Kidney (tissue), 22 donors: ENCODE data around the gene NEMF. TPM values are rescaled to one million over a fixed set of nuclear protein-coding genes. Genes with fewer than 3 reads are reported as not detected.

Experiments
- DNase-seq, 5 donors: peaks; one replicate each; pipeline ENCODE4 v3.0.0-alpha.2; 2013 to 2020
- FAIRE-seq: peaks from 2 replicates; lab custom pipeline; 2012; peaks lifted over from hg19 to GRCh38; lab: Jason Lieb, UNC
- H3K27ac ChIP-seq, 2 donors: one replicate each; pipeline ENCODE4 v1.7.0; 2013; ENCODE audit warnings: low read depth in 2 of 2, low read length in 2 of 2, inconsistent platforms in 1 of 2
- H3K27me3 ChIP-seq: one replicate; pipeline ENCODE4 v1.7.1; 2013; ENCODE audit warnings: low read length, inconsistent platforms; ENCODE audit not compliant: control insufficient read depth, insufficient read depth
- H3K36me3 ChIP-seq, 3 donors: one replicate each; pipeline versions ENCODE4 v1.7.0 to v1.7.1; 2013; ENCODE audit warnings: low read length in 3 of 3, control low read depth in 1 of 3, inconsistent platforms in 1 of 3; ENCODE audit not compliant: insufficient read depth in 3 of 3, control insufficient read depth in 2 of 3
- H3K4me1 ChIP-seq, 3 donors: one replicate each; pipeline versions ENCODE4 v1.7.0 to v1.7.1; 2013; ENCODE audit warnings: low read length in 3 of 3, inconsistent platforms in 1 of 3, low read depth in 1 of 3; ENCODE audit not compliant: control insufficient read depth in 2 of 3, insufficient read depth in 2 of 3
- H3K4me3 ChIP-seq, 3 donors: one replicate each; pipeline versions ENCODE4 v1.7.0 to v1.8.1; 2013; ENCODE audit warnings: low read length in 3 of 3, control low read depth in 1 of 3, inconsistent platforms in 1 of 3
- H3K9ac ChIP-seq, 3 donors: one replicate each; pipeline versions ENCODE4 v1.7.0 to v1.7.1; 2013; ENCODE audit warnings: low read length in 3 of 3, control low read depth in 1 of 3, inconsistent platforms in 1 of 3
- H3K9me3 ChIP-seq, 3 donors: one replicate each; pipeline versions ENCODE4 v1.7.0 to v1.7.1; 2013; ENCODE audit warnings: low read length in 3 of 3, control low read depth in 1 of 3, inconsistent platforms in 1 of 3; ENCODE audit not compliant: control insufficient read depth in 2 of 3, insufficient read depth in 1 of 3
- intact Hi-C: fragments of 100-400 bp; cut with DNase I; formaldehyde crosslinking; loops from one replicate; pipeline ENCODE4 v1.11.1; 2022
- long read RNA-seq, 10 donors: library from polyadenylated mRNA in 1 of 10; unstranded in 1 of 10; transcript quantifications; one replicate each; pipeline ENCODE4 v2.0.0 and lab custom pipeline, GENCODE V29; 2021 to 2026
- polyA plus RNA-seq: library from polyadenylated mRNA; stranded (reverse); fragments of 350-450 nt; fragmentation: Illumina TruSeq; extraction: RNeasy Lipid Tissue Mini Kit (QIAGEN cat#74804); gene quantifications from one replicate; pipeline ENCODE4 v1.2.3, GENCODE V29; 2014; ENCODE audit warnings: low read depth, low replicate concordance; ENCODE audit not compliant: insufficient read depth
- total RNA-seq: library from RNA; stranded (reverse); fragmentation: NEBNext Ultra II Directional; extraction: Animal tissue kit (Norgen Biotek cat#: 25700); gene quantifications from one replicate; pipeline ENCODE4 v1.2.1, GENCODE V29; 2021
- TF ChIP-seq, protein P1 (sequence below): IDR thresholded peaks from 3 replicates; pipeline ENCODE4 v1.5.1; 2012; ENCODE audit warnings: mild to moderate bottlenecking, moderate library complexity, borderline replicate concordance; ENCODE audit not compliant: insufficient read depth; ENCODE audit errors: extremely low read depth
- donor health status: control.
- donor health status: control.
- donor health status: control.
- donor health status: control.
- donor health status: control.
- donor health status: DM: yes; HTN: yes; CAD: no.
- donor health status: Normal renal cell carcinoma (clear cell type).

The NEMF gene
- total RNA-seq, result 79.9 TPM
- 26.1 TPM for polyA plus RNA-seq
- long read RNA-seq, donor 1, partial matches to known transcripts, result 14 of 14 reads
- long read RNA-seq, donor 1, other reads (novel, unspliced or antisense), result 0 of 14 reads
- long read RNA-seq, donor 2, partial matches to known transcripts, result 12 of 17 reads
- long read RNA-seq, donor 2, other reads (novel, unspliced or antisense), result 0 of 17 reads
- long read RNA-seq, donor 3, full-length matches to known transcripts, result 4 of 25 reads
- long read RNA-seq, donor 3, partial matches to known transcripts, result 21 of 25 reads
- long read RNA-seq, donor 3, other reads (novel, unspliced or antisense), result 0 of 25 reads
- long read RNA-seq, donor 4, full-length matches to known transcripts, result 1 of 8 reads
- long read RNA-seq, donor 4, partial matches to known transcripts, result 7 of 8 reads
- long read RNA-seq, donor 4, other reads (novel, unspliced or antisense), result 0 of 8 reads
- long read RNA-seq, donor 5, result 0 reads
- long read RNA-seq, donor 6, partial matches to known transcripts, result 90 of 120 reads
- long read RNA-seq, donor 6, other reads (novel, unspliced or antisense), result 26 of 120 reads
- long read RNA-seq, donor 7, partial matches to known transcripts, result 29 of 34 reads
- long read RNA-seq, donor 7, other reads (novel, unspliced or antisense), result 5 of 34 reads
- long read RNA-seq, donor 8, partial matches to known transcripts, result 97 of 160 reads
- long read RNA-seq, donor 8, other reads (novel, unspliced or antisense), result 61 of 160 reads
- long read RNA-seq, donor 9, partial matches to known transcripts, result 0 of 5 reads
- long read RNA-seq, donor 9, other reads (novel, unspliced or antisense), result 0 of 5 reads
- long read RNA-seq, donor 10, partial matches to known transcripts, result 113 of 209 reads
- long read RNA-seq, donor 10, other reads (novel, unspliced or antisense), result 91 of 209 reads

GRCh38 chr14:49852301-49853157, at the start of gene NEMF:
Gene NEMF (minus strand): TSS chr14:49852788. CDS start chr14:49852753, 35 bp downstream.
- DNase-seq (peak; percentile 91 to 98 (median 94)), FAIRE-seq (no peak)
- intact Hi-C loops, result no loop called here
- TF ChIP-seq, protein P1, sequence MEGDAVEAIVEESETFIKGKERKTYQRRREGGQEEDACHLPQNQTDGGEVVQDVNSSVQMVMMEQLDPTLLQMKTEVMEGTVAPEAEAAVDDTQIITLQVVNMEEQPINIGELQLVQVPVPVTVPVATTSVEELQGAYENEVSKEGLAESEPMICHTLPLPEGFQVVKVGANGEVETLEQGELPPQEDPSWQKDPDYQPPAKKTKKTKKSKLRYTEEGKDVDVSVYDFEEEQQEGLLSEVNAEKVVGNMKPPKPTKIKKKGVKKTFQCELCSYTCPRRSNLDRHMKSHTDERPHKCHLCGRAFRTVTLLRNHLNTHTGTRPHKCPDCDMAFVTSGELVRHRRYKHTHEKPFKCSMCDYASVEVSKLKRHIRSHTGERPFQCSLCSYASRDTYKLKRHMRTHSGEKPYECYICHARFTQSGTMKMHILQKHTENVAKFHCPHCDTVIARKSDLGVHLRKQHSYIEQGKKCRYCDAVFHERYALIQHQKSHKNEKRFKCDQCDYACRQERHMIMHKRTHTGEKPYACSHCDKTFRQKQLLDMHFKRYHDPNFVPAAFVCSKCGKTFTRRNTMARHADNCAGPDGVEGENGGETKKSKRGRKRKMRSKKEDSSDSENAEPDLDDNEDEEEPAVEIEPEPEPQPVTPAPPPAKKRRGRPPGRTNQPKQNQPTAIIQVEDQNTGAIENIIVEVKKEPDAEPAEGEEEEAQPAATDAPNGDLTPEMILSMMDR, result peak; percentile 66
- Histone ChIP-seq H3K4me3 (peak within 1 kb of the TSS; percentile 93 to 100 (median 99)), H3K9me3 (no peaks in the 10 kb centered on the region), H3K27ac (peak within 1 kb of the TSS; percentile 92), H3K36me3 (peaks cover 4 to 16% (median 4%) of the 10 kb centered on the region in 3 donors), H3K27me3 (no peaks in the 10 kb centered on the region), H3K4me1 (peaks cover 0 to 9% (median 0%) of the 10 kb centered on the region in 3 donors), H3K9ac (peak within 1 kb of the TSS; percentile 96 to 99 (median 99))

GRCh38 chr14:49900973-49901372, 48.4 kb upstream of the NEMF start:
- FAIRE-seq, result no peak
- intact Hi-C loops, result no loop called here
- peaks cover 0 to 18% (median 3%) of the 10 kb centered on the region in 3 donors for H3K4me1 ChIP-seq
- no peaks in the 10 kb centered on the region for H3K9me3 ChIP-seq
- H3K27ac ChIP-seq, result no peak overlapping the region
- no peak overlapping the region for H3K9ac ChIP-seq
- TF ChIP-seq, protein P1, result no peak
- no peak overlapping the region for H3K4me3 ChIP-seq
- H3K27me3 ChIP-seq, result no peaks in the 10 kb centered on the region
- H3K36me3 ChIP-seq, result no peaks in the 10 kb centered on the region
- DNase-seq, result no peak

GRCh38 chr14:49898485-49898884, 45.9 kb upstream of the NEMF start:
- intact Hi-C loops, result no loop called here
- TF ChIP-seq, protein P1, result no peak
- FAIRE-seq (no peak), DNase-seq (no peak)
- peaks cover 0 to 18% (median 3%) of the 10 kb centered on the region in 3 donors for H3K36me3 ChIP-seq
- H3K27ac ChIP-seq, result peak overlapping the region; percentile 9 to 36
- H3K27me3 ChIP-seq, result no peaks in the 10 kb centered on the region
- H3K4me1 ChIP-seq, result peaks cover 3 to 20% (median 3%) of the 10 kb centered on the region in 3 donors
- no peaks in the 10 kb centered on the region for H3K9me3 ChIP-seq
- peak overlapping the region in 1 of 3 donors; percentile 28 for H3K4me3 ChIP-seq
- H3K9ac ChIP-seq, result peak overlapping the region in 1 of 3 donors; percentile 13
